Measurements from ENCODE around the gene RBM20.

- TF ChIP-seq CTCF (IDR thresholded peaks at IDR 0.05) = no peak
- TF ChIP-seq POLR2A (IDR thresholded peaks at IDR 0.05) = no peak
- no peak for TF ChIP-seq POLR2AphosphoS5 (IDR thresholded peaks at IDR 0.05)
These were observed 144.7 kb downstream of the RBM20 start for GRCh38 chr10:110788620-110789385.

Data from breast epithelium (tissue), 3 donors.